22Rv1 (cell line): ENCODE results near the gene RPF1.
A peak's percentile ranks its signal among the peaks of the same experiment; 100 is the strongest.

Source experiments
- H3K27ac ChIP-seq: fragments of 450-650 bp; 2 replicates; pipeline ENCODE4 v1.5.1; 2017
- ZFX ChIP-seq: fragments of 450-650 bp; IDR thresholded peaks from 2 replicates; pipeline ENCODE4 v1.6.1; 2017; ENCODE audit warnings: antibody characterized with exemption, borderline replicate concordance
- TF ChIP-seq, protein P1 (sequence below): fragments of 450-650 bp; IDR thresholded peaks from 2 replicates; pipeline ENCODE4 v1.5.1; 2017; ENCODE audit warnings: mild to moderate bottlenecking

Gene RPF1

DNA sequence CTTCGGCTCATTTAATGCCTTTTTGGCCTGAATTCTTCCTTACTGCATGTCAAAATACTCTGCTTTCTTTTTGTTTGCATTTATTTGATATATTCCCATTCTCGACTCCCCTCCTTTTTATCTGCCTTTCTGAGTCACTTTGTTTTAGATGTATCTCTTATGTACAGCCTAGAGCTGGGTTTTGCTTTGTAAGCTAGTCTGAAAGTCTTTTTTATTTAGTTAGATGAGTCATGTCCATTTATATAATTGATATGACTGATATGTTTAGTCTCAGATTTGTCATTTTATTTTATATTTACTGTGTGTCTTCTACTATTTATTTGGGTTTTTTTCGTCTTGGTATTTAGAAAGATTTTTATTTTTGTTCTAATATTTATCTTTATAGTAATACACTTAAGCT, 60.9 kb downstream of the RPF1 start:
- no peak overlapping the region for H3K27ac ChIP-seq
- TF ChIP-seq ZFX, result no peak
- TF ChIP-seq, protein P1, sequence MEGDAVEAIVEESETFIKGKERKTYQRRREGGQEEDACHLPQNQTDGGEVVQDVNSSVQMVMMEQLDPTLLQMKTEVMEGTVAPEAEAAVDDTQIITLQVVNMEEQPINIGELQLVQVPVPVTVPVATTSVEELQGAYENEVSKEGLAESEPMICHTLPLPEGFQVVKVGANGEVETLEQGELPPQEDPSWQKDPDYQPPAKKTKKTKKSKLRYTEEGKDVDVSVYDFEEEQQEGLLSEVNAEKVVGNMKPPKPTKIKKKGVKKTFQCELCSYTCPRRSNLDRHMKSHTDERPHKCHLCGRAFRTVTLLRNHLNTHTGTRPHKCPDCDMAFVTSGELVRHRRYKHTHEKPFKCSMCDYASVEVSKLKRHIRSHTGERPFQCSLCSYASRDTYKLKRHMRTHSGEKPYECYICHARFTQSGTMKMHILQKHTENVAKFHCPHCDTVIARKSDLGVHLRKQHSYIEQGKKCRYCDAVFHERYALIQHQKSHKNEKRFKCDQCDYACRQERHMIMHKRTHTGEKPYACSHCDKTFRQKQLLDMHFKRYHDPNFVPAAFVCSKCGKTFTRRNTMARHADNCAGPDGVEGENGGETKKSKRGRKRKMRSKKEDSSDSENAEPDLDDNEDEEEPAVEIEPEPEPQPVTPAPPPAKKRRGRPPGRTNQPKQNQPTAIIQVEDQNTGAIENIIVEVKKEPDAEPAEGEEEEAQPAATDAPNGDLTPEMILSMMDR, result no peak

DNA sequence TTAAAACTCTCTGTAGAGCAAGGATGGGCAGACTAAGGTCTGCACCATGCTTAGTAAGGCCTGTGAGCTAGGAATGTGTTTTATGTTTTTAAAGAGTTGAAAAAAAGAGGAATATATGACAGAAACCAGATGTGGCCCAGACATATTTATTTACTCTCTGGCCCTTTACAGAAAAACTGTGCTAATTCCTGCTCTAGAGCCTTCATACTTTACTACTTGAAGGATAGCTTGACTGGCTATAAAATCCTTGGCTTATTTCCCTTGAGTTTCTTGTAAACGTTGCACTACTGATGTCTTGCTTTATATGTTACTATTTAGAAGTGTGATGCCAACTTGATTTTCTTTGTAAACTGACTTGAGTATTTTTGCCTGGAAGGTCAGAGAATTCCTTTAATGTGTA, 61.7 kb downstream of the RPF1 start:
- no peak overlapping the region for H3K27ac ChIP-seq
- TF ChIP-seq, protein P1, result no peak
- TF ChIP-seq ZFX, result no peak

DNA sequence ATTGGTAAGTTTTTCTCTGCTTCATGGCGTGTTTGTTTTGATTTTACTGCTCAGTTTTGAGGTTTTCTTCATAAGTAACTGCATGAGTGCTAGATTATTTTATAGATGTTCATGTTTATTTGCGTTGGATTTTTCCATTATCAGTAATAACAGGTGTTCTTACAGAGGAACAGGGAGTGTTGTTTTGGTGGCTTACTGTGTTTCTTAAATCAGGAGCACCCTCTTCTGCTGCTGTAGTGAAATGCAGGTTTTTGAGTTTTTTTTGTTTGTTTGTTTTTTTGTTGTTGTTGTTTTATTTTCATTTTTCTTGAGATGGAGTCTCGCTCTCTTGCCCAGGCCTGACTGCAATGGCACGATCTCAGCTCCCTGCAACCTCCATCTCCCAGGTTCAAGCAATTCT, 62.6 kb downstream of the RPF1 start:
- H3K27ac ChIP-seq, result no peak overlapping the region
- TF ChIP-seq, protein P1, result peak; percentile 28; the same call in 1 of the 2 replicates
- TF ChIP-seq ZFX, result no peak
